H9 (cell line): ENCODE results near the gene TSPAN9. TPM values are rescaled to one million over a fixed set of nuclear protein-coding genes. Genes with fewer than 3 reads are reported as not detected.

Experiments
- DNase-seq: peaks from one replicate; pipeline ENCODE4 v3.0.0-alpha.2; 2017
- H2AFZ ChIP-seq: one replicate; pipeline ENCODE4 v1.6.1; 2013; ENCODE audit warnings: mild to moderate bottlenecking, low read length, control low read depth, moderate library complexity
- H2AK5ac ChIP-seq: 2 replicates; pipeline ENCODE4 v1.6.1; 2013; ENCODE audit warnings: low read length, control low read depth, mixed read lengths; ENCODE audit not compliant: insufficient read length
- H2BK120ac ChIP-seq: one replicate; pipeline ENCODE4 v1.6.1; 2013; ENCODE audit warnings: low read depth, mild to moderate bottlenecking, low read length, control low read depth, inconsistent platforms; ENCODE audit not compliant: poor library complexity, severe bottlenecking
- H2BK12ac ChIP-seq: 2 replicates; pipeline ENCODE4 v1.6.1; 2013; ENCODE audit warnings: low read length, control low read depth, mixed read lengths, low read depth; ENCODE audit not compliant: insufficient read length
- H2BK15ac ChIP-seq: 2 replicates; pipeline ENCODE4 v1.6.1; 2013; ENCODE audit warnings: low read depth, low read length, control low read depth
- H2BK20ac ChIP-seq: one replicate; pipeline ENCODE4 v1.6.1; 2013; ENCODE audit warnings: low read depth, mild to moderate bottlenecking, low read length, control low read depth, inconsistent platforms; ENCODE audit not compliant: poor library complexity, severe bottlenecking
- H2BK5ac ChIP-seq: 2 replicates; pipeline ENCODE4 v1.6.1; 2013; ENCODE audit warnings: low read length, control low read depth, mixed read lengths; ENCODE audit not compliant: insufficient read length
- H3K14ac ChIP-seq: 2 replicates; pipeline ENCODE4 v1.6.1; 2013; ENCODE audit warnings: low read length, control low read depth; ENCODE audit not compliant: insufficient read depth
- H3K18ac ChIP-seq: 2 replicates; pipeline ENCODE4 v1.6.1; 2013; ENCODE audit warnings: low read depth, mild to moderate bottlenecking, mixed read lengths, low read length, control low read depth; ENCODE audit not compliant: insufficient read length
- H3K23ac ChIP-seq: 2 replicates; pipeline ENCODE4 v1.6.1; 2013; ENCODE audit warnings: low read length, control low read depth, mixed read lengths, low read depth; ENCODE audit not compliant: insufficient read length
- H3K23me2 ChIP-seq: 2 replicates; pipeline ENCODE4 v1.6.1; 2013; ENCODE audit warnings: low read depth, mild to moderate bottlenecking, mixed read lengths, low read length, control low read depth; ENCODE audit not compliant: insufficient read length, poor library complexity, severe bottlenecking
- H3K27ac ChIP-seq: 2 replicates; pipeline ENCODE4 v1.5.1; 2013; ENCODE audit warnings: low read length, control low read depth, mixed read lengths, low read depth; ENCODE audit not compliant: insufficient read length
- H3K27me3 ChIP-seq: 2 replicates; pipeline ENCODE4 v1.6.1; 2013; ENCODE audit warnings: low read length, control low read depth, inconsistent platforms; ENCODE audit not compliant: insufficient read depth
- H3K4ac ChIP-seq: 2 replicates; pipeline ENCODE4 v1.6.1; 2013; ENCODE audit warnings: low read depth, mild to moderate bottlenecking, control low read depth, inconsistent platforms, low read length, moderate library complexity
- H3K4me1 ChIP-seq: 2 replicates; pipeline ENCODE4 v1.6.1; 2013; ENCODE audit warnings: low read length, control low read depth, inconsistent platforms; ENCODE audit not compliant: insufficient read depth
- H3K4me2 ChIP-seq: 2 replicates; pipeline ENCODE4 v1.6.1; 2013; ENCODE audit warnings: low read length, control low read depth, mixed read lengths; ENCODE audit not compliant: insufficient read length, insufficient read depth
- H3K56ac ChIP-seq: 2 replicates; pipeline ENCODE4 v1.6.1; 2013; ENCODE audit warnings: low read depth, mild to moderate bottlenecking, mixed read lengths, low read length, control low read depth; ENCODE audit not compliant: insufficient read length
- H3K79me1 ChIP-seq: 2 replicates; pipeline ENCODE4 v1.6.1; 2013; ENCODE audit warnings: low read depth, mild to moderate bottlenecking, moderate library complexity, low read length, control low read depth, inconsistent platforms; ENCODE audit not compliant: insufficient read depth, poor library complexity, severe bottlenecking
- H3K79me2 ChIP-seq: 2 replicates; pipeline ENCODE4 v1.6.1; 2013; ENCODE audit warnings: low read length, control low read depth, inconsistent platforms; ENCODE audit not compliant: insufficient read depth
- H3K9ac ChIP-seq: 2 replicates; pipeline ENCODE4 v1.6.1; 2013; ENCODE audit warnings: low read length, control low read depth, mixed read lengths; ENCODE audit not compliant: insufficient read length; ENCODE audit errors: extremely low read depth
- H3K9me3 ChIP-seq: one replicate; pipeline ENCODE4 v1.6.1; 2013; ENCODE audit warnings: low read depth, low read length, inconsistent platforms; ENCODE audit not compliant: control insufficient read depth
- H3T11ph ChIP-seq: one replicate; pipeline ENCODE4 v1.6.1; 2013; ENCODE audit warnings: mild to moderate bottlenecking, low read length, control low read depth, inconsistent platforms
- H4K20me1 ChIP-seq: one replicate; pipeline ENCODE4 v1.6.1; 2013; ENCODE audit not compliant: control insufficient read depth, insufficient read length, insufficient read depth
- H4K5ac ChIP-seq: 2 replicates; pipeline ENCODE4 v1.6.1; 2013; ENCODE audit warnings: low read depth, mild to moderate bottlenecking, mixed read lengths, low read length, control low read depth; ENCODE audit not compliant: insufficient read length
- H4K8ac ChIP-seq: replicated peaks from 2 replicates; pipeline ENCODE4 v1.6.1; 2013; ENCODE audit warnings: low read length, control low read depth, mixed read lengths, low read depth; ENCODE audit not compliant: insufficient read length
- H4K91ac ChIP-seq: 2 replicates; pipeline ENCODE4 v1.6.1; 2013; ENCODE audit warnings: low read depth, mild to moderate bottlenecking, moderate library complexity, mixed read lengths, low read length, control low read depth; ENCODE audit not compliant: insufficient read length
- H3K27ac Mint-ChIP-seq, 3 experiments: 2 replicates in 2 of 3; 3 replicates in 1 of 3; pipeline ENCODE4 v1.8.0; 2020 to 2021; ENCODE audit warnings: mixed read lengths in 3 of 3, mild to moderate bottlenecking in 1 of 3, moderate library complexity in 1 of 3
- H3K27me3 Mint-ChIP-seq: 2 replicates; pipeline ENCODE4 v1.8.0; 2021; ENCODE audit warnings: low read depth, mild to moderate bottlenecking, moderate library complexity, mixed read lengths
- H3K36me3 Mint-ChIP-seq, 3 experiments: 2 replicates in 2 of 3; 3 replicates in 1 of 3; pipeline ENCODE4 v1.8.0; 2020 to 2021; ENCODE audit warnings: low read depth in 3 of 3, mixed read lengths in 3 of 3; ENCODE audit not compliant: insufficient read depth in 1 of 3
- H3K4me1 Mint-ChIP-seq, 2 experiments: 2 replicates each; pipeline ENCODE4 v1.8.0; 2020; ENCODE audit warnings: mixed read lengths in 2 of 2
- H3K4me3 Mint-ChIP-seq, 2 experiments: 2 replicates in 1 of 2; 3 replicates in 1 of 2; pipeline ENCODE4 v1.8.0; 2020 to 2021; ENCODE audit warnings: mild to moderate bottlenecking in 2 of 2, mixed read lengths in 2 of 2, moderate library complexity in 1 of 2
- H3K9me3 Mint-ChIP-seq, 2 experiments: 2 replicates in 1 of 2; 3 replicates in 1 of 2; pipeline ENCODE4 v1.8.0; 2020; ENCODE audit warnings: mild to moderate bottlenecking in 2 of 2, mixed read lengths in 2 of 2, moderate library complexity in 1 of 2
- WGBS: extraction: QIAGEN DNeasy Blood & Tissue Kit; methylation state at CpG from one replicate; pipeline ENCODE4 v1.1.7; 2013; ENCODE audit warnings: missing lambda C conversion rate, low lambda C conversion rate, mixed read lengths; ENCODE audit not compliant: insufficient read length; ENCODE audit errors: extremely low coverage; 5-methylcytosine and 5-hydroxymethylcytosine counted together
- total RNA-seq: library from RNA; stranded (reverse); gene quantifications from 2 replicates; pipeline ENCODE4 v1.2.1, GENCODE V29; 2021
- TF ChIP-seq, protein P1 (sequence below): fragments of 200-600 bp; sonication (generic); conservative IDR thresholded peaks from 3 replicates; pipeline ENCODE4 v1.8.0; 2021; ENCODE audit warnings: antibody characterized with exemption, mild to moderate bottlenecking

Gene TSPAN9
- total RNA-seq, 1 experiment from 2014 or later = 19.0 TPM

DNA sequence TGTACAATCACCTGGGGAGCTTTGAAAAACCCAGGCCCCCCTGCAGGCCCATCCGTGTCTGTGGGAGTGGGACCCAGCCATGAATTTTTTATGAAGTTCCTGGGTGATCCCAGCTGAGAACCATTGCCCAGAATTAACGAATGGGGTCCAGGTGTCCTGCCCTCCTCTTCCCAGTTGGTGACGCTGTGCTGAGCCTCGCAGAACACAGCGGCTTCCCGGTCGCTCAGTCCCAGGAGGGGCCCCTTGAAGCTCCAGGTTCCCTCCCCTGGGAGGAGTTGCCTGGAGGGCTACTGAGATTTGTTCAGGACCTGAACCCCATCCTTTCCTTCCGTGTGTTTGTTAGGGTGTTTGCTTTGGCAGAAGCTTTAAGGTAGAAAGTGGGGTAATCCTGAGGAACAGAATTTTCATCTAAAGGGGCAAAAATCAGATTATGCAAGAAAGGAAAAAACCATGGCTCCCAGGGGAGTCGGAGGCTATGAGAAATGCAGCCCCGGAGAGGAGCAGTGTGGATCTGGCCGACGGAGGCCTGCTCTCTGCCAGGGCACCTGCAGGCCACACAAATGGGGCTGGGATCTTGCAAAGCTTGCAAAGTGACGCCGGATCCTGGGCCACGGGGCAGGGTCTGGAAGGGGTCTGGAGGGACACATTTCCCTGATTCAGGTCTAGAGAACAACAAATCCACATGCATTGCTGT is 249.1 kb downstream of the TSPAN9 start:
- Histone ChIP-seq H2BK5ac (no peak overlapping the region), H2BK120ac (no peak overlapping the region), H3K27ac (no peak overlapping the region), H4K20me1 (no peaks in the 10 kb centered on the region), H2BK15ac (no peak overlapping the region), H3K56ac (no peak overlapping the region), H3K27me3 (no peaks in the 10 kb centered on the region), H3K23me2 (no peaks in the 10 kb centered on the region), H3K14ac (no peak overlapping the region), H3K79me1 (no peaks in the 10 kb centered on the region), H4K91ac (no peak overlapping the region), H2AFZ (no peak overlapping the region), H4K8ac (no peak overlapping the region), H3K23ac (no peak overlapping the region), H3K4ac (no peak overlapping the region), H3K4me2 (no peak overlapping the region), H3T11ph (no peak overlapping the region), H2BK12ac (no peak overlapping the region), H4K5ac (no peak overlapping the region), H3K9ac (no peak overlapping the region), H3K9me3 (no peaks in the 10 kb centered on the region), H3K4me1 (no peaks in the 10 kb centered on the region), H2BK20ac (no peak overlapping the region), H2AK5ac (no peak overlapping the region), H3K18ac (no peak overlapping the region), H3K79me2 (no peaks in the 10 kb centered on the region)
- DNase-seq = peak; percentile 72
- Mint-ChIP-seq H3K27ac (peak overlapping the region in 1 of 3 experiments; percentile 80; a peak in 2 of 7 replicates), H3K9me3 (no peaks in the 10 kb centered on the region), H3K27me3 (peaks cover 5% of the 10 kb centered on the region), H3K4me3 (no peak overlapping the region), H3K36me3 (peaks cover 0 to 2% (median 0%) of the 10 kb centered on the region in 3 experiments; a peak in 1 of 7 replicates), H3K4me1 (peaks cover 18 to 21% of the 10 kb centered on the region in 2 experiments)
- TF ChIP-seq, protein P1, sequence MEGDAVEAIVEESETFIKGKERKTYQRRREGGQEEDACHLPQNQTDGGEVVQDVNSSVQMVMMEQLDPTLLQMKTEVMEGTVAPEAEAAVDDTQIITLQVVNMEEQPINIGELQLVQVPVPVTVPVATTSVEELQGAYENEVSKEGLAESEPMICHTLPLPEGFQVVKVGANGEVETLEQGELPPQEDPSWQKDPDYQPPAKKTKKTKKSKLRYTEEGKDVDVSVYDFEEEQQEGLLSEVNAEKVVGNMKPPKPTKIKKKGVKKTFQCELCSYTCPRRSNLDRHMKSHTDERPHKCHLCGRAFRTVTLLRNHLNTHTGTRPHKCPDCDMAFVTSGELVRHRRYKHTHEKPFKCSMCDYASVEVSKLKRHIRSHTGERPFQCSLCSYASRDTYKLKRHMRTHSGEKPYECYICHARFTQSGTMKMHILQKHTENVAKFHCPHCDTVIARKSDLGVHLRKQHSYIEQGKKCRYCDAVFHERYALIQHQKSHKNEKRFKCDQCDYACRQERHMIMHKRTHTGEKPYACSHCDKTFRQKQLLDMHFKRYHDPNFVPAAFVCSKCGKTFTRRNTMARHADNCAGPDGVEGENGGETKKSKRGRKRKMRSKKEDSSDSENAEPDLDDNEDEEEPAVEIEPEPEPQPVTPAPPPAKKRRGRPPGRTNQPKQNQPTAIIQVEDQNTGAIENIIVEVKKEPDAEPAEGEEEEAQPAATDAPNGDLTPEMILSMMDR = peak; percentile 71
- no CpG with 5 or more reads among the region's 15 CpGs for WGBS
